T-helper 2 cell treated with Interferon-gamma antibody and Interleukin-4, amounts not matched to agents 100 ng/mL and 5 ng/mL, for 36 hours (primary cell): ENCODE results near the gene EIF2S2. TPM values are rescaled to one million over a fixed set of nuclear protein-coding genes. Genes with fewer than 3 reads are reported as not detected.

ENCODE experiments used
- total RNA-seq: library from RNA; stranded (reverse); gene quantifications from 2 replicates; pipeline ENCODE4 v1.2.3, GENCODE V29; 2022

The EIF2S2 gene
- total RNA-seq, 1 donor from 2014 or later = 72.9 TPM

Other genes starting within 250 kb of the EIF2S2 start
- 190 and 193 TPM in 2 replicates for gene RALY, start 118.3 kb downstream of the EIF2S2 start, total RNA-seq
- gene ASIP, start 129.2 kb upstream of the EIF2S2 start, total RNA-seq = not detected in 2 replicates
- gene AHCY, start 191.1 kb upstream of the EIF2S2 start, total RNA-seq = 76.9 and 78.2 TPM in 2 replicates